GM23338 (cell line): ENCODE data around the gene CLCF1.

Experiments
- CREB1 ChIP-seq: fragments of 250-450 bp; sonication (Bioruptor Pico); IDR thresholded peaks from 2 replicates; pipeline ENCODE4 v1.5.0; 2020; ENCODE audit warnings: low read depth, mild to moderate bottlenecking, moderate library complexity
- EZH2 ChIP-seq: fragments of 200-600 bp; sonication (generic); IDR thresholded peaks from one replicate; pipeline ENCODE4 v1.8.0; 2017; ENCODE audit warnings: antibody characterized with exemption, mild to moderate bottlenecking, low read depth; ENCODE audit not compliant: unreplicated experiment
- EZH2phosphoT487 ChIP-seq: fragments of 200-600 bp; sonication (generic); IDR thresholded peaks from one replicate; pipeline ENCODE4 v1.8.1; 2018; ENCODE audit warnings: antibody characterized with exemption; ENCODE audit not compliant: unreplicated experiment
- JUNB ChIP-seq: IDR thresholded peaks from one replicate; pipeline ENCODE4 v1.6.1; 2016; ENCODE audit warnings: antibody characterized with exemption; ENCODE audit not compliant: unreplicated experiment
- POLR2AphosphoS5 ChIP-seq: IDR thresholded peaks from 2 replicates; pipeline ENCODE4 v1.6.1; 2016; ENCODE audit warnings: antibody characterized with exemption, low read depth
- ZNF114 ChIP-seq: fragments of 250-450 bp; sonication (Bioruptor Pico); IDR thresholded peaks from 2 replicates; pipeline ENCODE4 v1.5.0; 2020; ENCODE audit warnings: mild to moderate bottlenecking, moderate library complexity
- TF ChIP-seq, protein P1 (sequence below), 2 experiments: fragments of 200-600 bp in 1 of 2; sonication (generic) in 1 of 2; conservative IDR thresholded peaks; 2 replicates each; pipeline versions ENCODE4 v1.5.1 to v1.6.1; 2016 to 2017; ENCODE audit warnings: antibody characterized with exemption in 2 of 2, low read depth in 2 of 2, mild to moderate bottlenecking in 2 of 2, moderate library complexity in 1 of 2
- TF ChIP-seq, protein P2 (sequence below): IDR thresholded peaks from one replicate; pipeline ENCODE4 v1.6.1; 2018; ENCODE audit warnings: antibody characterized with exemption; ENCODE audit not compliant: unreplicated experiment

DNA sequence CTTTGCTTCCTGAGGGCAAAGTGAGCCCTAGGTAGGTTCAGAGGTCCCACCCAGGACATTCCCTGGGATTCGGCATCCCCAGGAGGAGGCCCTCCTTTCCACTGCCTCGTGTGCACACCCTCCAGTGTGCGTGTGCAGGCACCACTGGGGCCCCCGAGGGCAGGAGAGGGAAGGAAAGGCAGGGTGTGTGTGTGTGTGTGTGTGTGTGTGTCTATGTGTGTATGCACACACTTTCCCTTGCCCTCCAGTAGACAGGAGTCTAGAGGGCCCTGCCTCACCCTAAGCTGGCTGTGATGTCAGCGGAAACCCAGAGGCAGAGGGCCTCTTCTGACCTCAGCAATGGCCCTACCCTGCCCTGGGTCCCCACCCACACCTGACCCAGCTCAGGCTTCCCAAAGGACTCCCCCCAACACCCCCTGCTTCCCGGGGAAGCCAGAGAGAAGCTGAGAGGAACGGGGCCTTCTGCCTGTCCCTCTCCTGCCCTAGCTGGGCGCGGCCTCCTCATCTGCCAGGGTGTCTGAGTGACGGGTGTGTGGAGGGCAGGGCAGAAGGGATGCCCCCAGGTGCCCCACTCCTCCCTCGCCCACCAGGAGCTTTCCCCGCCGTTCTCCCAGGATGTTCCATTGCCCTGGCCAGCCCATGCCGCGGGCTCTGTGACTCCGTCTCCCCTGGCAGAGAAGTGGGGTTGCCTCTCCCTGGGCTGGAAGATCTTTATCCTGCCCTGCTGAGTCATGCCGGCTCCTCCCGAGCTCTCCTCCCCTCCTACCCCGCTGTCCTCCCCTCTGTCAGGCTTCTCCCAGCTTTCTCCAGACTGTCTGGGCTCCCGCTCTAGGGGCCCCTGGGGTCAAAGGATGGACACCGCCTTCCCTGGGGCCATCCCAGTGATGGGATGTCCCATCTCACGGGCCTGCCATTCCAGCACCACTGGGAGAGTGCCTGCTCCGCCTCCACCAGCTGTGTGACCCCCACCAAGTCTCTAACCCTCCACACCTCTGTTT lies 6.0 kb upstream of the CLCF1 start:
- TF ChIP-seq CREB1 (CRISPR knock-in tag) (no peak), EZH2 (no peak), EZH2phosphoT487 (no peak), ZNF114 (CRISPR knock-in tag) (no peak), JUNB (no peak), POLR2AphosphoS5 (no peak)
- TF ChIP-seq, protein P1, sequence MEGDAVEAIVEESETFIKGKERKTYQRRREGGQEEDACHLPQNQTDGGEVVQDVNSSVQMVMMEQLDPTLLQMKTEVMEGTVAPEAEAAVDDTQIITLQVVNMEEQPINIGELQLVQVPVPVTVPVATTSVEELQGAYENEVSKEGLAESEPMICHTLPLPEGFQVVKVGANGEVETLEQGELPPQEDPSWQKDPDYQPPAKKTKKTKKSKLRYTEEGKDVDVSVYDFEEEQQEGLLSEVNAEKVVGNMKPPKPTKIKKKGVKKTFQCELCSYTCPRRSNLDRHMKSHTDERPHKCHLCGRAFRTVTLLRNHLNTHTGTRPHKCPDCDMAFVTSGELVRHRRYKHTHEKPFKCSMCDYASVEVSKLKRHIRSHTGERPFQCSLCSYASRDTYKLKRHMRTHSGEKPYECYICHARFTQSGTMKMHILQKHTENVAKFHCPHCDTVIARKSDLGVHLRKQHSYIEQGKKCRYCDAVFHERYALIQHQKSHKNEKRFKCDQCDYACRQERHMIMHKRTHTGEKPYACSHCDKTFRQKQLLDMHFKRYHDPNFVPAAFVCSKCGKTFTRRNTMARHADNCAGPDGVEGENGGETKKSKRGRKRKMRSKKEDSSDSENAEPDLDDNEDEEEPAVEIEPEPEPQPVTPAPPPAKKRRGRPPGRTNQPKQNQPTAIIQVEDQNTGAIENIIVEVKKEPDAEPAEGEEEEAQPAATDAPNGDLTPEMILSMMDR (conservative IDR thresholded peaks at IDR 0.05; ENCODE audit: low read depth in 2 of 2), result no peak
- TF ChIP-seq, protein P2, sequence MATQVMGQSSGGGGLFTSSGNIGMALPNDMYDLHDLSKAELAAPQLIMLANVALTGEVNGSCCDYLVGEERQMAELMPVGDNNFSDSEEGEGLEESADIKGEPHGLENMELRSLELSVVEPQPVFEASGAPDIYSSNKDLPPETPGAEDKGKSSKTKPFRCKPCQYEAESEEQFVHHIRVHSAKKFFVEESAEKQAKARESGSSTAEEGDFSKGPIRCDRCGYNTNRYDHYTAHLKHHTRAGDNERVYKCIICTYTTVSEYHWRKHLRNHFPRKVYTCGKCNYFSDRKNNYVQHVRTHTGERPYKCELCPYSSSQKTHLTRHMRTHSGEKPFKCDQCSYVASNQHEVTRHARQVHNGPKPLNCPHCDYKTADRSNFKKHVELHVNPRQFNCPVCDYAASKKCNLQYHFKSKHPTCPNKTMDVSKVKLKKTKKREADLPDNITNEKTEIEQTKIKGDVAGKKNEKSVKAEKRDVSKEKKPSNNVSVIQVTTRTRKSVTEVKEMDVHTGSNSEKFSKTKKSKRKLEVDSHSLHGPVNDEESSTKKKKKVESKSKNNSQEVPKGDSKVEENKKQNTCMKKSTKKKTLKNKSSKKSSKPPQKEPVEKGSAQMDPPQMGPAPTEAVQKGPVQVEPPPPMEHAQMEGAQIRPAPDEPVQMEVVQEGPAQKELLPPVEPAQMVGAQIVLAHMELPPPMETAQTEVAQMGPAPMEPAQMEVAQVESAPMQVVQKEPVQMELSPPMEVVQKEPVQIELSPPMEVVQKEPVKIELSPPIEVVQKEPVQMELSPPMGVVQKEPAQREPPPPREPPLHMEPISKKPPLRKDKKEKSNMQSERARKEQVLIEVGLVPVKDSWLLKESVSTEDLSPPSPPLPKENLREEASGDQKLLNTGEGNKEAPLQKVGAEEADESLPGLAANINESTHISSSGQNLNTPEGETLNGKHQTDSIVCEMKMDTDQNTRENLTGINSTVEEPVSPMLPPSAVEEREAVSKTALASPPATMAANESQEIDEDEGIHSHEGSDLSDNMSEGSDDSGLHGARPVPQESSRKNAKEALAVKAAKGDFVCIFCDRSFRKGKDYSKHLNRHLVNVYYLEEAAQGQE, result no peak
